ENCODE measurements around the gene TMEFF1. TPM values are rescaled to one million over a fixed set of nuclear protein-coding genes. Genes with fewer than 3 reads are reported as not detected.

Gene TMEFF1
- total RNA-seq, 1 experiment from 2014 or later: 65.5 TPM

- no CpG with 5 or more reads among the region's 5 CpGs for whole genome bisulfite sequencing (ENCODE audit: extremely low coverage, insufficient read length, low lambda C conversion rate)
- Histone ChIP-seq H4K8ac (replicated peaks; ENCODE audit: insufficient read length, low read depth, low read length) (no peak overlapping the region), H3T11ph (ENCODE audit: low read length) (no peak overlapping the region), H3K56ac (ENCODE audit: insufficient read length, low read depth, low read length) (no peak overlapping the region), H4K5ac (ENCODE audit: insufficient read length, low read depth, low read length) (no peak overlapping the region), H3K4me1 (ENCODE audit: insufficient read depth, low read length) (no peaks in the 10 kb centered on the region), H3K27me3 (ENCODE audit: insufficient read depth, low read length) (no peaks in the 10 kb centered on the region), H3K23me2 (ENCODE audit: insufficient read length, low read depth, low read length, poor library complexity, severe bottlenecking) (no peaks in the 10 kb centered on the region), H3K4ac (ENCODE audit: low read depth, low read length) (no peak overlapping the region), H2BK15ac (ENCODE audit: low read depth, low read length) (no peak overlapping the region), H2BK20ac (ENCODE audit: low read depth, low read length, poor library complexity, severe bottlenecking) (no peak overlapping the region), H2AFZ (ENCODE audit: low read length) (no peak overlapping the region), H3K9me3 (ENCODE audit: control insufficient read depth, low read depth, low read length) (no peaks in the 10 kb centered on the region), H3K27ac (ENCODE audit: insufficient read length, low read depth, low read length) (no peak overlapping the region), H3K14ac (ENCODE audit: insufficient read depth, low read length) (no peak overlapping the region), H3K18ac (ENCODE audit: insufficient read length, low read depth, low read length) (no peak overlapping the region), H3K4me2 (ENCODE audit: insufficient read depth, insufficient read length, low read length) (no peak overlapping the region), H2BK120ac (ENCODE audit: low read depth, low read length, poor library complexity, severe bottlenecking) (no peak overlapping the region), H2AK5ac (ENCODE audit: insufficient read length, low read length) (no peak overlapping the region), H2BK5ac (ENCODE audit: insufficient read length, low read length) (no peak overlapping the region), H4K20me1 (ENCODE audit: control insufficient read depth, insufficient read depth, insufficient read length) (no peaks in the 10 kb centered on the region), H3K79me2 (ENCODE audit: insufficient read depth, low read length) (no peaks in the 10 kb centered on the region), H3K9ac (ENCODE audit: extremely low read depth, insufficient read length, low read length) (no peak overlapping the region), H4K91ac (ENCODE audit: insufficient read length, low read depth, low read length) (no peak overlapping the region), H3K79me1 (ENCODE audit: insufficient read depth, low read depth, low read length, poor library complexity, severe bottlenecking) (no peaks in the 10 kb centered on the region), H3K23ac (ENCODE audit: insufficient read length, low read depth, low read length) (no peak overlapping the region), H2BK12ac (ENCODE audit: insufficient read length, low read depth, low read length) (no peak overlapping the region)
- peaks cover 4 to 5% of the 10 kb centered on the region in 2 experiments; a peak in 2 of 4 replicates for H3K4me1 Mint-ChIP-seq
- no peak overlapping the region for H3K4me3 Mint-ChIP-seq
- no peak for TF ChIP-seq CTCF (conservative IDR thresholded peaks at IDR 0.05)
- no peak overlapping the region for H3K27ac Mint-ChIP-seq
- peaks cover 2 to 16% (median 10%) of the 10 kb centered on the region in 3 experiments; a peak in 6 of 7 replicates for H3K36me3 Mint-ChIP-seq (ENCODE audit: insufficient read depth in 1 of 3, low read depth in 3 of 3)
- no peaks in the 10 kb centered on the region for H3K27me3 Mint-ChIP-seq (ENCODE audit: low read depth)
- H3K9me3 Mint-ChIP-seq: no peaks in the 10 kb centered on the region; a peak in 1 of 5 replicates
- no peak for DNase-seq
Measured at GRCh38 chr9:100589582-100589981, 116.6 kb downstream of the TMEFF1 start.
